ENCODE results near the gene AFF3.

DNA sequence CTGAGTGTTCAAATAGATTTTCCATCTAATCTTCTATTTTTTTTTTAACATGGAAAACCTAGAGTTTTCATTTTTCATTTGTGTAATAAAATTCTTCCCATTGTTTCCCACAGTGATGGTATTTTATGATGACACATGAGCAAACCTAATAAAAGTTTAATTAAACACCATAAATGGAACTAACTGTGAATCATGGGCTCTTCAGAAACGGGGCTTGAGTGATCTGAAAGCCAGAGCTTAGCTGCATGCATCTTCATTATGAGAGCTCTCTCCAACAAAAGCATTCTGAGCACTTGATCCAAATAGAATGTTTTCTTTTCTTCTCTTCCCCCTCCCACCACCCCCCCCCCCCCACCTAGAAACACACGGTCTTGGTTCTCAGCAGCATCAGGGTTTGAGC lies 570.4 kb downstream of the AFF3 start:
- no peak for TF ChIP-seq EZH2 (IDR thresholded peaks at IDR 0.05; ENCODE audit: low read length)
- TF ChIP-seq, protein P1, sequence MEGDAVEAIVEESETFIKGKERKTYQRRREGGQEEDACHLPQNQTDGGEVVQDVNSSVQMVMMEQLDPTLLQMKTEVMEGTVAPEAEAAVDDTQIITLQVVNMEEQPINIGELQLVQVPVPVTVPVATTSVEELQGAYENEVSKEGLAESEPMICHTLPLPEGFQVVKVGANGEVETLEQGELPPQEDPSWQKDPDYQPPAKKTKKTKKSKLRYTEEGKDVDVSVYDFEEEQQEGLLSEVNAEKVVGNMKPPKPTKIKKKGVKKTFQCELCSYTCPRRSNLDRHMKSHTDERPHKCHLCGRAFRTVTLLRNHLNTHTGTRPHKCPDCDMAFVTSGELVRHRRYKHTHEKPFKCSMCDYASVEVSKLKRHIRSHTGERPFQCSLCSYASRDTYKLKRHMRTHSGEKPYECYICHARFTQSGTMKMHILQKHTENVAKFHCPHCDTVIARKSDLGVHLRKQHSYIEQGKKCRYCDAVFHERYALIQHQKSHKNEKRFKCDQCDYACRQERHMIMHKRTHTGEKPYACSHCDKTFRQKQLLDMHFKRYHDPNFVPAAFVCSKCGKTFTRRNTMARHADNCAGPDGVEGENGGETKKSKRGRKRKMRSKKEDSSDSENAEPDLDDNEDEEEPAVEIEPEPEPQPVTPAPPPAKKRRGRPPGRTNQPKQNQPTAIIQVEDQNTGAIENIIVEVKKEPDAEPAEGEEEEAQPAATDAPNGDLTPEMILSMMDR (optimal IDR thresholded peaks at IDR 0.05 in 1 of 3, IDR thresholded peaks at IDR 0.05 in 1 of 3, conservative IDR thresholded peaks at IDR 0.05 in 1 of 3; ENCODE audit: extremely low read depth in 1 of 3, insufficient read depth in 2 of 3, low read length in 3 of 3) = no peak

Measured in keratinocyte (primary cell).